Neural progenitor cell (in vitro differentiated cells): ENCODE data around the gene SMIM35.

Experiments
- CTCF ChIP-seq: fragments of 200-600 bp; sonication (generic); IDR thresholded peaks from 2 replicates; pipeline ENCODE4 v1.5.1; 2017; ENCODE audit warnings: antibody characterized with exemption, mild to moderate bottlenecking
- EZH2 ChIP-seq: fragments of 200-600 bp; sonication (generic); IDR thresholded peaks from 2 replicates; pipeline ENCODE4 v1.6.1; 2017; ENCODE audit warnings: antibody characterized with exemption, mild to moderate bottlenecking, moderate library complexity
- EZH2phosphoT487 ChIP-seq: fragments of 200-600 bp; sonication (generic); IDR thresholded peaks from 2 replicates; pipeline ENCODE4 v1.6.1; 2017; ENCODE audit warnings: antibody characterized with exemption

- TF ChIP-seq CTCF: no peak
- no peak for TF ChIP-seq EZH2phosphoT487
- TF ChIP-seq EZH2: no peak
These were observed 7.3 kb downstream of the SMIM35 start for GRCh38 chr11:118079491-118079890.
